ENCODE measurements around the gene CASQ2.

DNA sequence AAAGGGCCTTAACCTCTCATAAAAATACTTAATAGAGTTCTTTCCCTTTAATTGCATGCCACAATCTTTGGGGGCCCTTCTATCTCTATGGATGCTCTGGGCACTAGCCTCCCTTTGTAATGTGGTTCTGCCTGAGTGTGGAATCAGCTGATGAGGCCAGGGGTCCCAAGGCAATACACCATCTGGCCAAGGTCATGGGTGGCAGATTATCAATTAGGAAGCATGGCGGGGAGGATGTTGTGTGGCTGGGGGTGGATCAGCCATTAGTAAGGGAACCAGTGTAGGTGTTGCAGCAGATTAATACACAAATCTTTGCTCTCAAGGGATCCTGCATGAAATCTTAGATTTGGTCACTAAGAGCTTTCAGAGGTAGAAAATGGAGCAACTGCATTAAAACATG is 37.1 kb upstream of the CASQ2 start:
- TF ChIP-seq CTCF (IDR thresholded peaks at IDR 0.05), result no peak
- TF ChIP-seq POLR2A (IDR thresholded peaks at IDR 0.05), result no peak
